ENCODE data around the gene DNAJB1.

DNA sequence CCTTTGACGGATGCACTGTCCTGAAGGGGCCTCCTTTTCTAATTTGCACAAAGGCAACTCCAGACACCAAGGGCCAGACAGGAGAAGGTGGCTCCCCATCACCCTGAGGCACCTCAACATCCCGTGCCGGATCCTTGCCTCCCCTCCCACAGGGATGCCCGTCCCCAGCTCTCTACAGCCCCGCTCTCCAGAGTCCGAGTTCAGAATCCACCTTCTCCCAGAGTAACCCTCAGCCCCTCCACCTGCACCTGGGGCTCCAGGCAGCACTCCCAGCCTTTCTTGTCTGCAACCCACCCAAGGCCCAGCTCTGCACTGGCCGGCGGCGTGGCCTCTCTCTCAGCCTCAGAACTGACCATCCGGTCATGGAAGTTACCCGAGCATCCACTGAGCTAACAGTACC, 48.9 kb upstream of the DNAJB1 start:
- no peak for TF ChIP-seq CTCF (IDR thresholded peaks at IDR 0.05)
- no peak for TF ChIP-seq POLR2A (IDR thresholded peaks at IDR 0.05)
